Neural cell (in vitro differentiated cells): ENCODE results near the gene CACUL1. TPM values are rescaled to one million over a fixed set of nuclear protein-coding genes. Genes with fewer than 3 reads are reported as not detected.

Source experiments
- H2AFZ ChIP-seq: fragments of 200-600, 300-800 bp; sonication (generic), shearing (Covaris generic); 2 replicates; pipeline ENCODE4 v1.6.0; 2014; ENCODE audit warnings: low read depth, mild to moderate bottlenecking, antibody characterized with exemption, low read length, moderate library complexity
- H3F3A ChIP-seq: fragments of 200-600 bp; shearing (Covaris generic); 2 replicates; pipeline ENCODE4 v1.6.1; 2016; ENCODE audit warnings: mild to moderate bottlenecking, moderate library complexity, mixed read lengths, antibody characterized with exemption, low read length; ENCODE audit not compliant: insufficient read depth, poor library complexity, severe bottlenecking
- H3K27ac ChIP-seq: fragments of 200-600, 300-800 bp; sonication (generic), shearing (Covaris generic); 2 replicates; pipeline ENCODE4 v1.5.1; 2014; ENCODE audit warnings: mild to moderate bottlenecking, low read length, moderate library complexity
- H3K27me3 ChIP-seq: fragments of 300-800, 200-600 bp; sonication (generic), shearing (Covaris generic); 2 replicates; pipeline ENCODE4 v1.6.0; 2014; ENCODE audit warnings: mild to moderate bottlenecking, low read depth, low read length, moderate library complexity; ENCODE audit not compliant: insufficient read depth
- H3K36me3 ChIP-seq: fragments of 300-800, 200-600 bp; sonication (generic), shearing (Covaris generic); 2 replicates; pipeline ENCODE4 v1.5.1; 2014; ENCODE audit warnings: mild to moderate bottlenecking, antibody characterized with exemption, low read length, moderate library complexity; ENCODE audit not compliant: insufficient read depth
- H3K4me2 ChIP-seq: fragments of 300-800, 200-600 bp; sonication (generic), shearing (Covaris generic); 2 replicates; pipeline ENCODE4 v1.6.0; 2014; ENCODE audit warnings: mild to moderate bottlenecking, low read length
- H3K4me3 ChIP-seq: fragments of 300-800, 200-600 bp; sonication (generic), shearing (Covaris generic); 2 replicates; pipeline ENCODE4 v1.5.1; 2014; ENCODE audit warnings: mild to moderate bottlenecking, low read length, moderate library complexity
- H3K79me2 ChIP-seq: fragments of 200-600 bp; shearing (Covaris generic); replicated peaks from 2 replicates; pipeline ENCODE4 v1.6.0; 2014; ENCODE audit warnings: mild to moderate bottlenecking, low read length, moderate library complexity; ENCODE audit not compliant: insufficient read depth
- H3K9ac ChIP-seq: fragments of 300-800, 200-600 bp; sonication (generic), shearing (Covaris generic); 2 replicates; pipeline ENCODE4 v1.6.1; 2016; ENCODE audit warnings: mild to moderate bottlenecking, low read length, mixed read lengths
- H3K9me2 ChIP-seq: fragments of 200-600 bp; shearing (Covaris generic); 2 replicates; pipeline ENCODE4 v1.6.1; 2016; ENCODE audit warnings: mild to moderate bottlenecking, low read length, mixed read lengths; ENCODE audit not compliant: insufficient read depth
- H3K9me3 ChIP-seq: fragments of 200-600, 300-800 bp; sonication (generic), shearing (Covaris generic); 2 replicates; pipeline ENCODE4 v1.6.1; 2016; ENCODE audit warnings: mild to moderate bottlenecking, mixed run types, low read length, moderate library complexity, mixed read lengths
- H4K20me1 ChIP-seq: fragments of 200-600 bp; shearing (Covaris generic); 2 replicates; pipeline ENCODE4 v1.6.1; 2016; ENCODE audit warnings: mild to moderate bottlenecking, mixed run types; ENCODE audit not compliant: insufficient read depth
- CTCF ChIP-seq: fragments of 450-650 bp; IDR thresholded peaks from 2 replicates; pipeline ENCODE4 v1.5.1; 2014; ENCODE audit warnings: antibody characterized with exemption, mild to moderate bottlenecking, moderate library complexity; ENCODE audit not compliant: poor library complexity, severe bottlenecking
- EP300 ChIP-seq: fragments of 450-650 bp; conservative IDR thresholded peaks from 2 replicates; pipeline ENCODE4 v1.6.1; 2014; ENCODE audit warnings: antibody characterized with exemption, mild to moderate bottlenecking, moderate library complexity; ENCODE audit not compliant: poor library complexity, severe bottlenecking
- EZH2 ChIP-seq: fragments of 200-600, 300-800 bp; shearing (Covaris generic), sonication (generic); IDR thresholded peaks from 2 replicates; pipeline ENCODE4 v1.6.1; 2014; ENCODE audit warnings: antibody characterized with exemption, low read length, borderline replicate concordance, mild to moderate bottlenecking; ENCODE audit not compliant: insufficient read depth, poor library complexity, severe bottlenecking
- MXI1 ChIP-seq: fragments of 450-650 bp; conservative IDR thresholded peaks from 2 replicates; pipeline ENCODE4 v1.6.1; 2014; ENCODE audit warnings: antibody characterized with exemption, mild to moderate bottlenecking; ENCODE audit not compliant: poor library complexity, severe bottlenecking
- POLR2AphosphoS5 ChIP-seq: IDR thresholded peaks from 2 replicates; pipeline ENCODE4 v1.6.1; 2012
- RAD21 ChIP-seq: fragments of 450-650 bp; conservative IDR thresholded peaks from 2 replicates; pipeline ENCODE4 v1.6.1; 2014; ENCODE audit warnings: antibody characterized with exemption, mild to moderate bottlenecking, moderate library complexity
- REST ChIP-seq: IDR thresholded peaks from 2 replicates; pipeline ENCODE4 v1.6.1; 2012; ENCODE audit warnings: borderline replicate concordance
- SMC3 ChIP-seq: fragments of 450-650 bp; conservative IDR thresholded peaks from 2 replicates; pipeline ENCODE4 v1.6.1; 2014; ENCODE audit warnings: antibody characterized with exemption, mild to moderate bottlenecking, moderate library complexity; ENCODE audit not compliant: poor library complexity
- TAF1 ChIP-seq: IDR thresholded peaks from 2 replicates; pipeline ENCODE4 v1.6.1; 2012; ENCODE audit warnings: low read depth
- polyA plus RNA-seq: library from polyadenylated mRNA; depleted of rRNA; stranded (reverse); fragments of >200 nt; gene quantifications from 2 replicates; pipeline ENCODE4 v1.2.3, GENCODE V29; 2014

The CACUL1 gene
- polyA plus RNA-seq, 1 donor from 2014 or later, result 12.8 TPM

- Histone ChIP-seq H3K79me2 (no peaks in the 10 kb centered on the region), H3K9me3 (no peaks in the 10 kb centered on the region), H2AFZ (no peak overlapping the region), H3K4me2 (no peak overlapping the region), H3K27ac (no peak overlapping the region), H3K4me3 (no peak overlapping the region), H3K36me3 (no peaks in the 10 kb centered on the region), H3F3A (no peaks in the 10 kb centered on the region), H4K20me1 (no peaks in the 10 kb centered on the region), H3K9me2 (no peaks in the 10 kb centered on the region), H3K27me3 (no peaks in the 10 kb centered on the region), H3K9ac (no peak overlapping the region)
- TF ChIP-seq EZH2 (no peak), SMC3 (no peak), MXI1 (no peak), POLR2AphosphoS5 (no peak), EP300 (no peak)
Observed at GRCh38 chr10:118663176-118663575, 91.6 kb downstream of the CACUL1 start.

- H4K20me1 ChIP-seq, result no peaks in the 10 kb centered on the region
- H3K4me3 ChIP-seq, result no peak overlapping the region
- H3K27me3 ChIP-seq, result no peaks in the 10 kb centered on the region
- no peak overlapping the region for H2AFZ ChIP-seq
- no peak overlapping the region for H3K9ac ChIP-seq
- H3K9me3 ChIP-seq, result no peaks in the 10 kb centered on the region
- H3F3A ChIP-seq, result no peaks in the 10 kb centered on the region
- no peaks in the 10 kb centered on the region for H3K79me2 ChIP-seq
- H3K36me3 ChIP-seq, result no peaks in the 10 kb centered on the region
- no peak overlapping the region for H3K4me2 ChIP-seq
- H3K9me2 ChIP-seq, result no peaks in the 10 kb centered on the region
- H3K27ac ChIP-seq, result no peak overlapping the region
- TF ChIP-seq TAF1, result no peak
- no peak for TF ChIP-seq POLR2AphosphoS5
- no peak for TF ChIP-seq RAD21
- TF ChIP-seq MXI1, result no peak
- no peak for TF ChIP-seq SMC3
- TF ChIP-seq CTCF, result no peak
- no peak for TF ChIP-seq EZH2
- TF ChIP-seq EP300, result no peak
- no peak for TF ChIP-seq REST
Observed at GRCh38 chr10:118662228-118663035, 92.3 kb downstream of the CACUL1 start.
